Nephron (organoid): ENCODE measurements around the gene KRTAP16-1.

Experiments
- H3K27ac Mint-ChIP-seq, 3 experiments: 2 replicates each; pipeline ENCODE4 v1.8.0; 2020; ENCODE audit warnings: mixed read lengths in 3 of 3, mild to moderate bottlenecking in 2 of 3, moderate library complexity in 1 of 3
- H3K27me3 Mint-ChIP-seq: 2 replicates; pipeline ENCODE4 v1.8.0; 2021; ENCODE audit warnings: low read depth, mild to moderate bottlenecking, moderate library complexity, mixed read lengths
- H3K36me3 Mint-ChIP-seq: 2 replicates; pipeline ENCODE4 v1.8.0; 2020; ENCODE audit warnings: low read depth, mixed read lengths
- H3K4me1 Mint-ChIP-seq: 2 replicates; pipeline ENCODE4 v1.8.0; 2020; ENCODE audit warnings: mixed read lengths
- H3K4me3 Mint-ChIP-seq, 3 experiments: 2 replicates each; pipeline ENCODE4 v1.8.0; 2020; ENCODE audit warnings: mild to moderate bottlenecking in 3 of 3, mixed read lengths in 3 of 3, moderate library complexity in 2 of 3
- H3K9me3 Mint-ChIP-seq: 2 replicates; pipeline ENCODE4 v1.8.0; 2020; ENCODE audit warnings: mixed read lengths
- CTCF ChIP-seq, 3 experiments: fragments of 200-600 bp; sonication (generic); IDR thresholded peaks; one replicate each; pipeline ENCODE4 v1.5.0; 2021; ENCODE audit warnings: antibody characterized with exemption in 3 of 3; ENCODE audit not compliant: unreplicated experiment in 3 of 3

KRTAP16-1 gene

GRCh38 chr17:41332239-41332638 lies 23.1 kb upstream of the KRTAP16-1 start:
- Mint-ChIP-seq H3K36me3 (no peaks in the 10 kb centered on the region), H3K27ac (no peak overlapping the region), H3K27me3 (peaks cover 3% of the 10 kb centered on the region), H3K4me1 (peaks cover 5% of the 10 kb centered on the region), H3K4me3 (no peak overlapping the region), H3K9me3 (no peaks in the 10 kb centered on the region)
- TF ChIP-seq CTCF (IDR thresholded peaks at IDR 0.05; ENCODE audit: unreplicated experiment in 3 of 3): no peak

GRCh38 chr17:41331606-41332005 lies 22.5 kb upstream of the KRTAP16-1 start:
- Mint-ChIP-seq H3K4me1 (peaks cover 5% of the 10 kb centered on the region), H3K27ac (no peak overlapping the region), H3K4me3 (no peak overlapping the region), H3K27me3 (peaks cover 3% of the 10 kb centered on the region), H3K36me3 (no peaks in the 10 kb centered on the region), H3K9me3 (no peaks in the 10 kb centered on the region)
- no peak for TF ChIP-seq CTCF (IDR thresholded peaks at IDR 0.05; ENCODE audit: unreplicated experiment in 3 of 3)

- no peak overlapping the region for H3K27ac Mint-ChIP-seq
- H3K36me3 Mint-ChIP-seq: no peaks in the 10 kb centered on the region
- H3K4me3 Mint-ChIP-seq: no peak overlapping the region
- TF ChIP-seq CTCF (IDR thresholded peaks at IDR 0.05; ENCODE audit: unreplicated experiment in 3 of 3): peak; percentile 64 to 67 (median 66)
- H3K9me3 Mint-ChIP-seq: no peaks in the 10 kb centered on the region
- H3K27me3 Mint-ChIP-seq: peaks cover 5% of the 10 kb centered on the region
- H3K4me1 Mint-ChIP-seq: peaks cover 5% of the 10 kb centered on the region
These were observed 20.3 kb upstream of the KRTAP16-1 start for GRCh38 chr17:41329279-41329948.

- Mint-ChIP-seq H3K4me3 (no peak overlapping the region), H3K27me3 (peaks cover 7% of the 10 kb centered on the region), H3K36me3 (no peaks in the 10 kb centered on the region), H3K9me3 (no peaks in the 10 kb centered on the region), H3K27ac (no peak overlapping the region), H3K4me1 (peaks cover 5% of the 10 kb centered on the region)
- no peak for TF ChIP-seq CTCF (IDR thresholded peaks at IDR 0.05; ENCODE audit: unreplicated experiment in 3 of 3)
These were observed 19.1 kb upstream of the KRTAP16-1 start for GRCh38 chr17:41328207-41328606.

- Mint-ChIP-seq H3K4me3 (no peak overlapping the region), H3K36me3 (no peaks in the 10 kb centered on the region), H3K9me3 (no peaks in the 10 kb centered on the region), H3K27me3 (peaks cover 4% of the 10 kb centered on the region), H3K27ac (no peak overlapping the region), H3K4me1 (peaks cover 5% of the 10 kb centered on the region)
- TF ChIP-seq CTCF (IDR thresholded peaks at IDR 0.05; ENCODE audit: unreplicated experiment in 3 of 3): no peak
These were observed 18.5 kb upstream of the KRTAP16-1 start for GRCh38 chr17:41327411-41328120.
